ENCODE measurements around the gene ABTB2. TPM values are rescaled to one million over a fixed set of nuclear protein-coding genes. Genes with fewer than 3 reads are reported as not detected.

The ABTB2 gene
- total and polyA plus RNA-seq, 7 donors = 4.5 to 24.7 (median 18.5) TPM

DNA sequence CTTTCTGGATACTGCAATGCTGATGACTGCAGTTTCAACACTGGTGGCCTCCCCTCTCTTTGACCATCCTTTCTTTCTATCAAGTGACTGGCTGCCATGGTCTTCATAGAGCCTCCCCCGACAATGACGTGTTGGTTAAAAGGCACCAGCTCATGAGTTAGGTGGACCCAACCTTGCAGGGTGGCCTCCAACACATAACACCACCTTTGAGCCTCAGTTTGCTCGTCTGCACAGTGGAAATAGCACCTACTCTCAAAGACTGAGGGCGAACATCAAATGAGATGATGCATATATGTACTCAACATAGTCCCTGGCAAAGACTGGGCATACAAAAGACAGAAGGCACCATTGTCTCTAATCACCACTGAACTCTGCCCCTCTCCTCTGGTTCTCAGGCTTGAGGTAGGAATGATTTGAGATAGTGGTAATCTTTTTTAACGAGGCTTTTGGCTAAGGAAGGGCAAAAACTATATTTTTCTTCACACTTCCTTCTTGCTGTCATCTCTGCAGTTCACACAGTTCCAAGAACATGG, 133.3 kb downstream of the ABTB2 start:
- H3K27ac ChIP-seq = no peak overlapping the region
- no peak for ATAC-seq
- 88 to 94% (median 93%) methylated on average over 5 of the region's 5 CpGs for WGBS, 3 donors
- no peaks in the 10 kb centered on the region for H3K27me3 ChIP-seq (ENCODE audit: insufficient read depth in 3 of 3, low read length in 2 of 3)
- intact Hi-C loops (cut with DNase I) = no loop called here
- no peak overlapping the region for H3K4me3 ChIP-seq
- no peak for DNase-seq
- H3K36me3 ChIP-seq (ENCODE audit: insufficient read depth in 1 of 2, low read depth in 1 of 2) = no peaks in the 10 kb centered on the region
- H3K4me1 ChIP-seq = peaks cover 14% of the 10 kb centered on the region
- no peaks in the 10 kb centered on the region for H3K9me3 ChIP-seq
- TF ChIP-seq, protein P1, sequence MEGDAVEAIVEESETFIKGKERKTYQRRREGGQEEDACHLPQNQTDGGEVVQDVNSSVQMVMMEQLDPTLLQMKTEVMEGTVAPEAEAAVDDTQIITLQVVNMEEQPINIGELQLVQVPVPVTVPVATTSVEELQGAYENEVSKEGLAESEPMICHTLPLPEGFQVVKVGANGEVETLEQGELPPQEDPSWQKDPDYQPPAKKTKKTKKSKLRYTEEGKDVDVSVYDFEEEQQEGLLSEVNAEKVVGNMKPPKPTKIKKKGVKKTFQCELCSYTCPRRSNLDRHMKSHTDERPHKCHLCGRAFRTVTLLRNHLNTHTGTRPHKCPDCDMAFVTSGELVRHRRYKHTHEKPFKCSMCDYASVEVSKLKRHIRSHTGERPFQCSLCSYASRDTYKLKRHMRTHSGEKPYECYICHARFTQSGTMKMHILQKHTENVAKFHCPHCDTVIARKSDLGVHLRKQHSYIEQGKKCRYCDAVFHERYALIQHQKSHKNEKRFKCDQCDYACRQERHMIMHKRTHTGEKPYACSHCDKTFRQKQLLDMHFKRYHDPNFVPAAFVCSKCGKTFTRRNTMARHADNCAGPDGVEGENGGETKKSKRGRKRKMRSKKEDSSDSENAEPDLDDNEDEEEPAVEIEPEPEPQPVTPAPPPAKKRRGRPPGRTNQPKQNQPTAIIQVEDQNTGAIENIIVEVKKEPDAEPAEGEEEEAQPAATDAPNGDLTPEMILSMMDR (IDR thresholded peaks at IDR 0.05) = no peak

- no peaks in the 10 kb centered on the region for H3K27me3 ChIP-seq (ENCODE audit: insufficient read depth in 3 of 3, low read length in 2 of 3)
- no peaks in the 10 kb centered on the region for H3K36me3 ChIP-seq (ENCODE audit: insufficient read depth in 1 of 2, low read depth in 1 of 2)
- WGBS, 3 donors = 92 to 100% (median 94%) methylated on average over 2 of the region's 2 CpGs
- intact Hi-C loops (cut with DNase I) = no loop called here
- H3K4me1 ChIP-seq = peaks cover 14% of the 10 kb centered on the region
- no peaks in the 10 kb centered on the region for H3K9me3 ChIP-seq
- no peak for ATAC-seq
- no peak overlapping the region for H3K27ac ChIP-seq
- H3K4me3 ChIP-seq = no peak overlapping the region
- TF ChIP-seq, protein P1 (IDR thresholded peaks at IDR 0.05) = no peak
- no peak for DNase-seq
Observed at GRCh38 chr11:34223907-34224306, 133.9 kb downstream of the ABTB2 start.

GRCh38 chr11:34223021-34223813, 134.6 kb downstream of the ABTB2 start:
- ATAC-seq (peak in 3 of 4 donors; percentile 26 to 64 (median 57)), DNase-seq (peak; percentile 67 to 84)
- no peaks in the 10 kb centered on the region for H3K36me3 ChIP-seq (ENCODE audit: insufficient read depth in 1 of 2, low read depth in 1 of 2)
- H3K27ac ChIP-seq = no peak overlapping the region
- H3K4me3 ChIP-seq = no peak overlapping the region
- H3K4me1 ChIP-seq = peaks cover 14% of the 10 kb centered on the region
- 38 to 62% (median 45%) methylated on average over 17 of the region's 17 CpGs for WGBS, 3 donors
- H3K27me3 ChIP-seq (ENCODE audit: insufficient read depth in 3 of 3, low read length in 2 of 3) = no peaks in the 10 kb centered on the region
- H3K9me3 ChIP-seq = no peaks in the 10 kb centered on the region
- intact Hi-C loops (cut with DNase I) = no loop called here
- TF ChIP-seq, protein P1 (IDR thresholded peaks at IDR 0.05) = no peak

DNA sequence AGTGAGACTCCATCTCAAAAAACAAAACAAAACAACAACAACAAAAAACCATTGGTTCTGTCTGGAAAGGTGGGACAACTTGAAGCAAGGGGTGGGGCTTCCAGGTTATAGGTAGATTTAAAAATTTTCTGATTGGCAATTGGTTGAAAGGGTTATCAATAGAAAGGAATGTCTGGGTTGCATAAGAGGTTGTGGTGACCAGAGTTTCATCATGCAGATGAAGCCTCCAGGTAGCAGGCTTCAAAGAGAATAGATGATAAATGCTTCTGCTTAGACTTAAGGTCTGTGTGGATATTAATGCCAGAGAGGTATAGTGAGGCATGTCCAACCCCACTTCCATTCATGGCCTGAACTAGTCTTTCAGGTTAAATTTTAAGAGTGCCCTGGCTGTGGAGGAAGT, 135.8 kb downstream of the ABTB2 start:
- Histone ChIP-seq H3K4me1 (peaks cover 16% of the 10 kb centered on the region), H3K27me3 (ENCODE audit: insufficient read depth in 3 of 3, low read length in 2 of 3) (no peaks in the 10 kb centered on the region), H3K4me3 (no peak overlapping the region), H3K36me3 (ENCODE audit: insufficient read depth in 1 of 2, low read depth in 1 of 2) (no peaks in the 10 kb centered on the region), H3K9me3 (no peaks in the 10 kb centered on the region), H3K27ac (no peak overlapping the region)
- intact Hi-C loops (cut with DNase I) = no loop called here
- no peak for ATAC-seq
- TF ChIP-seq, protein P1 (IDR thresholded peaks at IDR 0.05) = no peak
- DNase-seq = no peak

Data from psoas muscle (tissue), 8 donors.